HL-60 (cell line): ENCODE measurements around the gene TMIGD2.

Source experiments
- CTCF ChIP-seq: IDR thresholded peaks from one replicate; pipeline ENCODE4 v1.5.1; 2011; ENCODE audit warnings: low read length, control low read depth, inconsistent platforms; ENCODE audit not compliant: insufficient read depth
- GABPA ChIP-seq: IDR thresholded peaks from 2 replicates; pipeline ENCODE4 v1.6.1; 2012; ENCODE audit warnings: low read depth
- POLR2AphosphoS5 ChIP-seq: IDR thresholded peaks from 2 replicates; pipeline ENCODE4 v1.6.1; 2012; ENCODE audit warnings: low read depth
- REST ChIP-seq: IDR thresholded peaks from 2 replicates; pipeline ENCODE4 v1.6.1; 2012; ENCODE audit warnings: low read depth; ENCODE audit not compliant: insufficient replicate concordance

GRCh38 chr19:4288091-4288777 is 14.0 kb downstream of the TMIGD2 start:
- no peak for TF ChIP-seq CTCF
- TF ChIP-seq POLR2AphosphoS5, result no peak
- no peak for TF ChIP-seq GABPA
- no peak for TF ChIP-seq REST
